Endothelial cell of umbilical vein (primary cell): ENCODE data around the gene INTS1. TPM values are rescaled to one million over a fixed set of nuclear protein-coding genes. Genes with fewer than 3 reads are reported as not detected.

ENCODE experiments used
- BruUV-seq: library from RNA; stranded (reverse); fragments of 400-500 nt; replicated peaks from 2 replicates; lab custom pipeline; 2021; lab: Mats Ljungman, UMichigan
- CTCF ChIA-PET: fragments of 300-600, 350-600 bp; sonication (Branson Sonifier 250); formaldehyde crosslinking; loops from one replicate; lab custom pipeline; 2021; ENCODE audit warnings: antibody characterized with exemption, inconsistent platforms; lab: Charles Lee
- POLR2A ChIA-PET: fragments of 300-600, 350-600 bp; sonication (Branson Sonifier 250); formaldehyde crosslinking; loops from one replicate; lab custom pipeline; 2021; ENCODE audit warnings: antibody characterized with exemption, inconsistent platforms; lab: Charles Lee
- DNase-seq: peaks from one replicate; pipeline ENCODE4 v3.0.0-alpha.2; 2011; ENCODE audit warnings: low read depth, low spot score
- FAIRE-seq: peaks from 2 replicates; lab custom pipeline; 2011; peaks lifted over from hg19 to GRCh38; lab: Jason Lieb, UNC
- H2AFZ ChIP-seq: 2 replicates; pipeline ENCODE4 v1.6.0; 2012; ENCODE audit warnings: low read depth, low read length, control low read depth, inconsistent platforms
- H3K27ac ChIP-seq: 2 replicates; pipeline ENCODE4 v1.5.1; 2011; ENCODE audit warnings: low read depth, mild to moderate bottlenecking, control low read depth, low read length, moderate library complexity; ENCODE audit not compliant: insufficient read depth
- H3K27me3 ChIP-seq, 2 experiments: 2 replicates each; pipeline versions ENCODE4 v1.6.0 to v1.6.1; 2011; ENCODE audit warnings: low read length in 2 of 2, mixed read lengths in 1 of 2; ENCODE audit not compliant: control insufficient read depth in 2 of 2, insufficient read depth in 2 of 2
- H3K36me3 ChIP-seq, 2 experiments: 2 replicates in 1 of 2; 3 replicates in 1 of 2; pipeline ENCODE4 v1.5.1; 2011; ENCODE audit warnings: low read length in 2 of 2, mild to moderate bottlenecking in 1 of 2, moderate library complexity in 1 of 2; ENCODE audit not compliant: control insufficient read depth in 2 of 2, insufficient read depth in 2 of 2; ENCODE audit errors: extremely low read depth in 1 of 2
- H3K4me1 ChIP-seq: 3 replicates; pipeline ENCODE4 v1.5.1; 2011; ENCODE audit warnings: mild to moderate bottlenecking, low read length; ENCODE audit not compliant: control insufficient read depth, insufficient read depth; ENCODE audit errors: extremely low read depth
- H3K4me2 ChIP-seq: 2 replicates; pipeline ENCODE4 v1.6.1; 2011; ENCODE audit warnings: low read length, control low read depth, mixed read lengths; ENCODE audit not compliant: insufficient read depth
- H3K4me3 ChIP-seq, 3 experiments: fragments of 200-600 bp in 1 of 3; sonication (generic), shearing (Covaris generic) in 1 of 3; replicated peaks in 1 of 3; 2 replicates each; pipeline ENCODE4 v1.5.1; 2011 to 2016; ENCODE audit warnings: control low read depth in 3 of 3, low read length in 3 of 3, mild to moderate bottlenecking in 2 of 3, inconsistent platforms in 1 of 3, low read depth in 1 of 3, moderate library complexity in 1 of 3; ENCODE audit not compliant: insufficient read depth in 1 of 3
- H3K79me2 ChIP-seq: 2 replicates; pipeline ENCODE4 v1.6.0; 2012; ENCODE audit warnings: low read length, inconsistent platforms; ENCODE audit not compliant: control insufficient read depth, insufficient read depth
- H3K9ac ChIP-seq: replicated peaks from 2 replicates; pipeline ENCODE3; 2011; ENCODE audit warnings: low read length, control low read depth; ENCODE audit not compliant: insufficient read depth; ENCODE audit errors: extremely low read depth
- H3K9me1 ChIP-seq: replicated peaks from 3 replicates; pipeline ENCODE4 v1.6.0; 2011; ENCODE audit warnings: mild to moderate bottlenecking, low read length; ENCODE audit not compliant: control insufficient read depth, insufficient read depth; ENCODE audit errors: extremely low read depth
- H3K9me3 ChIP-seq: replicated peaks from 2 replicates; pipeline ENCODE4 v1.5.1; 2012; ENCODE audit warnings: low read length, inconsistent platforms; ENCODE audit not compliant: control insufficient read depth, insufficient read depth
- H4K20me1 ChIP-seq: replicated peaks from 2 replicates; pipeline ENCODE3; 2011; ENCODE audit warnings: mild to moderate bottlenecking, low read length; ENCODE audit not compliant: control insufficient read depth, insufficient read depth; ENCODE audit errors: extremely low read depth
- EZH2 ChIP-seq: IDR thresholded peaks from 2 replicates; pipeline ENCODE4 v1.6.1; 2012; ENCODE audit warnings: borderline replicate concordance, low read depth, mild to moderate bottlenecking, moderate library complexity, low read length, inconsistent platforms; ENCODE audit not compliant: severe bottlenecking
- FOS ChIP-seq: IDR thresholded peaks from 2 replicates; pipeline ENCODE4 v1.6.1; 2011; ENCODE audit warnings: mild to moderate bottlenecking, low read length, moderate library complexity, borderline replicate concordance; ENCODE audit not compliant: insufficient read depth
- GATA2 ChIP-seq: IDR thresholded peaks from 2 replicates; pipeline ENCODE4 v1.7.0; 2011; ENCODE audit warnings: low read depth, mild to moderate bottlenecking, moderate library complexity, mixed read lengths, low read length; ENCODE audit not compliant: insufficient read length, insufficient read depth
- JUN ChIP-seq: IDR thresholded peaks from 2 replicates; pipeline ENCODE4 v1.6.1; 2011; ENCODE audit warnings: borderline replicate concordance, low read depth; ENCODE audit not compliant: insufficient read length, insufficient read depth
- MAX ChIP-seq: IDR thresholded peaks from 2 replicates; pipeline ENCODE4 v1.6.1; 2011; ENCODE audit not compliant: insufficient read depth, insufficient read length
- MYC ChIP-seq: IDR thresholded peaks from one replicate; pipeline ENCODE4 v1.6.1; 2011; ENCODE audit warnings: mild to moderate bottlenecking, low read depth, low read length
- POLR2A ChIP-seq: IDR thresholded peaks from 2 replicates; pipeline ENCODE4 v1.6.1; 2012; ENCODE audit warnings: low read depth, mild to moderate bottlenecking, control low read depth, low read length
- POLR2AphosphoS5 ChIP-seq: IDR thresholded peaks from 2 replicates; pipeline ENCODE4 v1.6.1; 2012; ENCODE audit warnings: low read depth, mild to moderate bottlenecking, control low read depth, low read length, moderate library complexity; ENCODE audit not compliant: insufficient read depth
- dilution Hi-C: fragments of 300-500 bp; cut with MboI; formaldehyde crosslinking; loops from one replicate; pipeline ENCODE4 v1.15.0; 2019; ENCODE audit warnings: low sequenced_read_pairs; ENCODE audit not compliant: extremely low pct_ligation_motif_present
- intact Hi-C: fragments of 100-400 bp; cut with micrococcal nuclease; formaldehyde crosslinking; loops from one replicate; pipeline ENCODE4 v1.10.0; 2022
- polyA plus RNA-seq, 4 experiments: library from polyadenylated mRNA; depleted of rRNA in 3 of 4; stranded (reverse) in 3 of 4; unstranded in 1 of 4; fragments of >200 nt; gene quantifications; 2 replicates each; pipeline versions ENCODE4 v1.2.1 to v1.2.3, GENCODE V29; 2011 to 2012; ENCODE audit warnings: missing spikeins in 1 of 4
- total RNA-seq: library from RNA; stranded (reverse); gene quantifications from 2 replicates; pipeline ENCODE4 v1.2.3, GENCODE V29; 2021
- TF ChIP-seq, protein P1 (sequence below), 2 donors: IDR thresholded peaks; 1 replicate in 1 of 2; 2 replicates in 1 of 2; pipeline ENCODE4 v1.5.1; 2011; ENCODE audit warnings: low read length in 2 of 2, mild to moderate bottlenecking in 2 of 2, moderate library complexity in 2 of 2, control low read depth in 1 of 2, inconsistent platforms in 1 of 2, low read depth in 1 of 2; ENCODE audit not compliant: insufficient read depth in 1 of 2; ENCODE audit errors: extremely low read depth in 1 of 2

Gene INTS1
- total and polyA plus RNA-seq, 2 donors (not counting 3 experiments of a cell fraction or from before 2014, with no cell fraction given) = 57.8 to 116 TPM

GRCh38 chr7:1444925-1445322, 59.3 kb downstream of the INTS1 start:
- DNase-seq (no peak), FAIRE-seq (no peak)
- H3K4me1 ChIP-seq = no peaks in the 10 kb centered on the region
- H3K27ac ChIP-seq = no peak overlapping the region
- no peak overlapping the region for H3K4me2 ChIP-seq
- peaks cover 0 to 1% of the 10 kb centered on the region in 2 experiments for H3K36me3 ChIP-seq
- H3K9ac ChIP-seq = no peak overlapping the region
- H3K79me2 ChIP-seq = no peaks in the 10 kb centered on the region
- H3K4me3 ChIP-seq = no peak overlapping the region
- no peaks in the 10 kb centered on the region for H3K27me3 ChIP-seq
- CTCF ChIA-PET = no interaction called here
- no peaks in the 10 kb centered on the region for H3K9me1 ChIP-seq
- POLR2A ChIA-PET = no interaction called here
- H3K9me3 ChIP-seq = no peaks in the 10 kb centered on the region
- TF ChIP-seq FOS = no peak
- no peak for TF ChIP-seq JUN
- TF ChIP-seq MYC = no peak
- no peak for TF ChIP-seq MAX
- TF ChIP-seq GATA2 = no peak
- TF ChIP-seq POLR2AphosphoS5 = no peak
- TF ChIP-seq EZH2 = no peak
- no peak for TF ChIP-seq POLR2A
- TF ChIP-seq, protein P1, sequence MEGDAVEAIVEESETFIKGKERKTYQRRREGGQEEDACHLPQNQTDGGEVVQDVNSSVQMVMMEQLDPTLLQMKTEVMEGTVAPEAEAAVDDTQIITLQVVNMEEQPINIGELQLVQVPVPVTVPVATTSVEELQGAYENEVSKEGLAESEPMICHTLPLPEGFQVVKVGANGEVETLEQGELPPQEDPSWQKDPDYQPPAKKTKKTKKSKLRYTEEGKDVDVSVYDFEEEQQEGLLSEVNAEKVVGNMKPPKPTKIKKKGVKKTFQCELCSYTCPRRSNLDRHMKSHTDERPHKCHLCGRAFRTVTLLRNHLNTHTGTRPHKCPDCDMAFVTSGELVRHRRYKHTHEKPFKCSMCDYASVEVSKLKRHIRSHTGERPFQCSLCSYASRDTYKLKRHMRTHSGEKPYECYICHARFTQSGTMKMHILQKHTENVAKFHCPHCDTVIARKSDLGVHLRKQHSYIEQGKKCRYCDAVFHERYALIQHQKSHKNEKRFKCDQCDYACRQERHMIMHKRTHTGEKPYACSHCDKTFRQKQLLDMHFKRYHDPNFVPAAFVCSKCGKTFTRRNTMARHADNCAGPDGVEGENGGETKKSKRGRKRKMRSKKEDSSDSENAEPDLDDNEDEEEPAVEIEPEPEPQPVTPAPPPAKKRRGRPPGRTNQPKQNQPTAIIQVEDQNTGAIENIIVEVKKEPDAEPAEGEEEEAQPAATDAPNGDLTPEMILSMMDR (IDR thresholded peaks at IDR 0.05; ENCODE audit: extremely low read depth in 1 of 2, insufficient read depth in 1 of 2, low read depth in 1 of 2, low read length in 2 of 2) = no peak
- intact Hi-C loops = no loop called here
- H4K20me1 ChIP-seq = no peaks in the 10 kb centered on the region
- dilution Hi-C loops = no loop called here
- BruUV-seq = no TSS peak
- H2AFZ ChIP-seq = no peak overlapping the region
